Esophagus squamous epithelium (tissue), 4 donors: ENCODE data around the gene PDGFD.

Experiments used
- POLR2A ChIP-seq, 4 donors: fragments of 450-650 bp; IDR thresholded peaks; one replicate each; pipeline ENCODE4 v1.6.1; 2017; ENCODE audit warnings: antibody characterized with exemption in 4 of 4, mild to moderate bottlenecking in 4 of 4, moderate library complexity in 3 of 4
- TF ChIP-seq, protein P1 (sequence below), 6 experiments: fragments of 450-650 bp in 4 of 6; fragments of 200-600 bp in 2 of 6; sonication (generic) in 2 of 6; IDR thresholded peaks; one replicate each; pipeline ENCODE4 v1.5.1; 2016 to 2019; ENCODE audit warnings: antibody characterized with exemption in 6 of 6, mild to moderate bottlenecking in 4 of 6, moderate library complexity in 4 of 6

DNA sequence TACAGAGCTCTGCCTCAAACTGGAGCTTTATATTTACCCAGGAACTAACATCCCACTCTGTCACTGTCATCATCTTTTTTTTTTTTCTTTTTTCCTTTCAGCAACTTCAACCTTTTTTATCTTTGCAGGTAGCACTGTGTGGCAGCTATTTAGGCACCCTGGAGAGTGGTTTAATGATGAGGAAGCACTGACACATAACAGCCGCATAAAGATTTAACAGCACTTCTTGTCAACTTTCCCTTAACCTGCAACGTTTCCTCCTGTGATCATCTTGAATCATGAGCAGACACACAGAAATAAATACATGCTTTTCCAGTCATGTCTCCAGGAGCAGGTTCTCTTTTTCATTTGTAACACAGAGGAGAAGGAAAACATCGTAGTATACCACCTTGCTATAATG lies 34.8 kb downstream of the PDGFD start:
- TF ChIP-seq, protein P1, sequence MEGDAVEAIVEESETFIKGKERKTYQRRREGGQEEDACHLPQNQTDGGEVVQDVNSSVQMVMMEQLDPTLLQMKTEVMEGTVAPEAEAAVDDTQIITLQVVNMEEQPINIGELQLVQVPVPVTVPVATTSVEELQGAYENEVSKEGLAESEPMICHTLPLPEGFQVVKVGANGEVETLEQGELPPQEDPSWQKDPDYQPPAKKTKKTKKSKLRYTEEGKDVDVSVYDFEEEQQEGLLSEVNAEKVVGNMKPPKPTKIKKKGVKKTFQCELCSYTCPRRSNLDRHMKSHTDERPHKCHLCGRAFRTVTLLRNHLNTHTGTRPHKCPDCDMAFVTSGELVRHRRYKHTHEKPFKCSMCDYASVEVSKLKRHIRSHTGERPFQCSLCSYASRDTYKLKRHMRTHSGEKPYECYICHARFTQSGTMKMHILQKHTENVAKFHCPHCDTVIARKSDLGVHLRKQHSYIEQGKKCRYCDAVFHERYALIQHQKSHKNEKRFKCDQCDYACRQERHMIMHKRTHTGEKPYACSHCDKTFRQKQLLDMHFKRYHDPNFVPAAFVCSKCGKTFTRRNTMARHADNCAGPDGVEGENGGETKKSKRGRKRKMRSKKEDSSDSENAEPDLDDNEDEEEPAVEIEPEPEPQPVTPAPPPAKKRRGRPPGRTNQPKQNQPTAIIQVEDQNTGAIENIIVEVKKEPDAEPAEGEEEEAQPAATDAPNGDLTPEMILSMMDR (IDR thresholded peaks at IDR 0.05) = no peak
- no peak for TF ChIP-seq POLR2A (IDR thresholded peaks at IDR 0.05)
